Transverse colon (tissue), 3 donors: ENCODE data around the gene PAFAH1B2.

Experiments
- CTCF ChIP-seq, 5 experiments: fragments of 200-600 bp in 3 of 5; fragments of 450-650 bp in 2 of 5; sonication (generic) in 3 of 5; IDR thresholded peaks; 1 replicate in 2 of 5; 2 replicates in 3 of 5; pipeline ENCODE4 v1.5.1; 2016 to 2017; ENCODE audit warnings: antibody characterized with exemption in 5 of 5, inconsistent platforms in 3 of 5, mild to moderate bottlenecking in 2 of 5, moderate library complexity in 1 of 5
- POLR2A ChIP-seq: fragments of 450-650 bp; IDR thresholded peaks from one replicate; pipeline ENCODE4 v1.6.1; 2016; ENCODE audit warnings: antibody characterized with exemption, mild to moderate bottlenecking, moderate library complexity

- TF ChIP-seq CTCF (IDR thresholded peaks at IDR 0.05) (no peak), POLR2A (no peak)
Measured at GRCh38 chr11:117219995-117220394, 75.9 kb downstream of the PAFAH1B2 start.
